Liver (tissue), 9 donors: ENCODE data around the gene SIGLECL1. TPM values are rescaled to one million over a fixed set of nuclear protein-coding genes. Genes with fewer than 3 reads are reported as not detected.
"Not testable (repeated sequence)": the region's sequence is repeated elsewhere in the genome, so short reads cannot be mapped to it uniquely, and the experiment has no call there.

Experiments used
- DNase-seq: peaks from one replicate; pipeline ENCODE4 v3.0.0-alpha.2; 2017; ENCODE audit warnings: low spot score
- H3K27ac ChIP-seq, 2 donors: one replicate each; pipeline ENCODE4 v1.7.0; 2013; ENCODE audit warnings: inconsistent platforms in 2 of 2, low read length in 2 of 2, control low read depth in 1 of 2, low read depth in 1 of 2, mild to moderate bottlenecking in 1 of 2
- H3K27me3 ChIP-seq, 4 donors: one replicate each; pipeline versions ENCODE4 v1.6.1 to v1.7.0; 2013; ENCODE audit warnings: low read length in 3 of 4, inconsistent platforms in 1 of 4, mild to moderate bottlenecking in 1 of 4, moderate library complexity in 1 of 4; ENCODE audit not compliant: control insufficient read depth in 4 of 4, insufficient read depth in 4 of 4
- H3K36me3 ChIP-seq, 4 donors: one replicate each; pipeline versions ENCODE4 v1.6.1 to v1.7.0; 2013; ENCODE audit warnings: low read length in 3 of 4, mild to moderate bottlenecking in 3 of 4, low read depth in 1 of 4, moderate library complexity in 1 of 4; ENCODE audit not compliant: control insufficient read depth in 4 of 4, insufficient read depth in 3 of 4
- H3K4me1 ChIP-seq, 4 donors: one replicate each; pipeline versions ENCODE4 v1.6.1 to v1.7.0; 2013; ENCODE audit warnings: low read length in 3 of 4, mild to moderate bottlenecking in 3 of 4, moderate library complexity in 1 of 4; ENCODE audit not compliant: control insufficient read depth in 4 of 4, insufficient read depth in 4 of 4
- H3K4me3 ChIP-seq, 3 donors: one replicate each; pipeline versions ENCODE4 v1.6.1 to v1.7.0; 2013; ENCODE audit warnings: low read length in 3 of 3, control low read depth in 1 of 3, low read depth in 1 of 3, mild to moderate bottlenecking in 1 of 3
- H3K9ac ChIP-seq, 2 donors: one replicate each; pipeline ENCODE4 v1.7.0; 2013; ENCODE audit warnings: low read length in 2 of 2, mild to moderate bottlenecking in 2 of 2, moderate library complexity in 2 of 2, control low read depth in 1 of 2, low read depth in 1 of 2
- H3K9me3 ChIP-seq, 4 donors: one replicate each; pipeline versions ENCODE4 v1.6.1 to v1.7.0; 2013; ENCODE audit warnings: low read length in 3 of 4; ENCODE audit not compliant: control insufficient read depth in 4 of 4
- ATF3 ChIP-seq: IDR thresholded peaks from 2 replicates; pipeline ENCODE4 v1.6.1; 2016; ENCODE audit warnings: antibody characterized with exemption
- CTCF ChIP-seq: fragments of 150-350 bp; IDR thresholded peaks from 2 replicates; pipeline ENCODE4 v1.5.1; 2017; ENCODE audit warnings: improper control_type of control experiment, low read depth, low read length; ENCODE audit not compliant: missing input control
- EGR1 ChIP-seq, 2 donors: IDR thresholded peaks; 2 replicates each; pipeline ENCODE4 v1.6.1; 2016 to 2018; ENCODE audit warnings: antibody characterized with exemption in 2 of 2, low read depth in 2 of 2
- FOXA1 ChIP-seq: IDR thresholded peaks from 2 replicates; pipeline ENCODE4 v1.6.1; 2016; ENCODE audit warnings: antibody characterized with exemption
- FOXA2 ChIP-seq: IDR thresholded peaks from 2 replicates; pipeline ENCODE4 v1.6.1; 2016; ENCODE audit warnings: antibody characterized with exemption
- GABPA ChIP-seq, 2 donors: IDR thresholded peaks in 1 of 2; conservative IDR thresholded peaks in 1 of 2; 2 replicates each; pipeline ENCODE4 v1.6.1; 2016; ENCODE audit warnings: antibody characterized with exemption in 2 of 2, mild to moderate bottlenecking in 1 of 2, moderate library complexity in 1 of 2
- HNF4A ChIP-seq, 2 donors: conservative IDR thresholded peaks; 2 replicates each; pipeline ENCODE4 v1.6.1; 2016; ENCODE audit warnings: antibody characterized with exemption in 2 of 2, mild to moderate bottlenecking in 2 of 2
- HNF4G ChIP-seq: IDR thresholded peaks from 2 replicates; pipeline ENCODE4 v1.6.1; 2016; ENCODE audit warnings: antibody characterized with exemption
- JUND ChIP-seq, 2 donors: IDR thresholded peaks; 2 replicates each; pipeline ENCODE4 v1.6.1; 2016; ENCODE audit warnings: antibody characterized with exemption in 2 of 2
- MAX ChIP-seq: IDR thresholded peaks from 2 replicates; pipeline ENCODE4 v1.6.1; 2016; ENCODE audit warnings: antibody characterized with exemption
- NR2F2 ChIP-seq: IDR thresholded peaks from 2 replicates; pipeline ENCODE4 v1.6.1; 2016; ENCODE audit warnings: antibody characterized with exemption
- RAD21 ChIP-seq, 2 donors: IDR thresholded peaks; 2 replicates each; pipeline ENCODE4 v1.6.1; 2016; ENCODE audit warnings: antibody characterized with exemption in 2 of 2, mild to moderate bottlenecking in 2 of 2
- REST ChIP-seq: IDR thresholded peaks from 2 replicates; pipeline ENCODE4 v1.6.1; 2016; ENCODE audit warnings: antibody characterized with exemption, mild to moderate bottlenecking
- RXRA ChIP-seq, 2 donors: IDR thresholded peaks; 2 replicates each; pipeline ENCODE4 v1.6.1; 2017 to 2018; ENCODE audit warnings: antibody characterized with exemption in 2 of 2, mild to moderate bottlenecking in 1 of 2
- SP1 ChIP-seq: IDR thresholded peaks from 2 replicates; pipeline ENCODE4 v1.6.1; 2018; ENCODE audit warnings: antibody characterized with exemption, mild to moderate bottlenecking
- TAF1 ChIP-seq: conservative IDR thresholded peaks from 2 replicates; pipeline ENCODE4 v1.6.1; 2016; ENCODE audit warnings: antibody characterized with exemption, mild to moderate bottlenecking
- YY1 ChIP-seq: IDR thresholded peaks from 2 replicates; pipeline ENCODE4 v1.6.1; 2016; ENCODE audit warnings: antibody characterized with exemption, mild to moderate bottlenecking
- ZBTB33 ChIP-seq: IDR thresholded peaks from 2 replicates; pipeline ENCODE4 v1.6.1; 2016; ENCODE audit warnings: antibody characterized with exemption
- WGBS: extraction: QIAGEN DNeasy Blood & Tissue Kit; methylation state at CpG from one replicate; pipeline ENCODE4 v1.1.7; 2013; 5-methylcytosine and 5-hydroxymethylcytosine counted together
- polyA plus RNA-seq, 2 donors: library from polyadenylated mRNA; stranded (reverse) in 1 of 2; unstranded in 1 of 2; fragments of 200-250 nt in 1 of 2; fragments of >200 nt in 1 of 2; fragmentation: Nextera tagmentation in 1 of 2; extraction: Ambion mirVana in 1 of 2; gene quantifications; one replicate each; pipeline versions ENCODE4 v1.2.1 to v1.2.3, GENCODE V29; 2013 to 2015
- total RNA-seq, 2 donors: library from RNA; depleted of rRNA; stranded (reverse); fragments of >200 nt; gene quantifications; one replicate each; pipeline ENCODE4 v1.2.3, GENCODE V29; 2014
- donor health status: healthy.
- donor health status: healthy.
- donor health status: healthy.
- donor health status: healthy.
- donor health status: healthy.

SIGLECL1 gene
- total and polyA plus RNA-seq, 4 donors = 0.05 TPM; not detected in 3

GRCh38 chr19:51210874-51211361 is 40.0 kb upstream of the SIGLECL1 start:
- not testable (repeated sequence) for H3K9me3 ChIP-seq, H3K9ac ChIP-seq, H3K4me1 ChIP-seq, H3K27me3 ChIP-seq, DNase-seq, H3K4me3 ChIP-seq, H3K27ac ChIP-seq, H3K36me3 ChIP-seq
- peak; percentile 61 for TF ChIP-seq MAX
- peak in 1 of 2 donors; percentile 43 for TF ChIP-seq GABPA (IDR thresholded peaks at IDR 0.05 in 1 of 2, conservative IDR thresholded peaks at IDR 0.05 in 1 of 2)
- 48% methylated on average over 13 of the region's 13 CpGs for WGBS

GRCh38 chr19:51211833-51212232 is 39.0 kb upstream of the SIGLECL1 start:
- WGBS = 82% methylated on average over 9 of the region's 9 CpGs
- TF ChIP-seq TAF1 (no peak), CTCF (no peak), HNF4A (conservative IDR thresholded peaks at IDR 0.05) (no peak), NR2F2 (no peak), ZBTB33 (no peak), JUND (IDR thresholded peaks at IDR 0.05) (no peak), MAX (no peak), SP1 (no peak), REST (no peak), RXRA (IDR thresholded peaks at IDR 0.05) (no peak), HNF4G (no peak), EGR1 (IDR thresholded peaks at IDR 0.05; ENCODE audit: low read depth in 2 of 2) (no peak), ATF3 (no peak), FOXA1 (no peak), RAD21 (IDR thresholded peaks at IDR 0.05) (no peak), YY1 (no peak), GABPA (IDR thresholded peaks at IDR 0.05 in 1 of 2, conservative IDR thresholded peaks at IDR 0.05 in 1 of 2) (no peak), FOXA2 (no peak)
- H3K4me3 ChIP-seq = no peak overlapping the region
- peaks cover 0 to 3% (median 1%) of the 10 kb centered on the region in 4 donors for H3K9me3 ChIP-seq
- DNase-seq = no peak
- H3K27me3 ChIP-seq = no peaks in the 10 kb centered on the region
- H3K4me1 ChIP-seq = no peaks in the 10 kb centered on the region
- no peaks in the 10 kb centered on the region for H3K36me3 ChIP-seq
- H3K9ac ChIP-seq = no peak overlapping the region
- no peak overlapping the region for H3K27ac ChIP-seq
